ENCODE results near the gene TMEM267.
A peak's percentile ranks its signal among the peaks of the same experiment; 100 is the strongest.

TMEM267 gene

DNA sequence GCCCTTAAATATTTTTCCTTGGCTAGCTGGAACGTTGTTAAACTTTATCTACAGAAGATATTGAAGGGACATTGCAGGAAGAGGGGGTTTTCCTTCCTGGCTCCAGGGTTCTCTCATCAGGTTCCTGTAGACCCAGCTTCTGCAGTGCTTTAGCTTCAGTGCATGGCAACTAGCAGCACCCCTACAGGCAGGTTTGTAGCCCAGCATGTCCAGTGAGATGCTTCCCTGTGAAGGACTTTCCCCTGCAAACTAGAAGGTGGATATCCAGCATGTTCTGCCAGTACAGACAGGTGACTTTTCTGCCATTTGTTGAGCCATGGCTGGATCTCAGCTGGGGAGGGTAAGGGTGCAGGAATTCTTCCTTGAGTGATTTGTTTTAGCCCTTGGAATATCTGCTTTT lies 81.8 kb downstream of the TMEM267 start:
- no peak for DNase-seq

DNA sequence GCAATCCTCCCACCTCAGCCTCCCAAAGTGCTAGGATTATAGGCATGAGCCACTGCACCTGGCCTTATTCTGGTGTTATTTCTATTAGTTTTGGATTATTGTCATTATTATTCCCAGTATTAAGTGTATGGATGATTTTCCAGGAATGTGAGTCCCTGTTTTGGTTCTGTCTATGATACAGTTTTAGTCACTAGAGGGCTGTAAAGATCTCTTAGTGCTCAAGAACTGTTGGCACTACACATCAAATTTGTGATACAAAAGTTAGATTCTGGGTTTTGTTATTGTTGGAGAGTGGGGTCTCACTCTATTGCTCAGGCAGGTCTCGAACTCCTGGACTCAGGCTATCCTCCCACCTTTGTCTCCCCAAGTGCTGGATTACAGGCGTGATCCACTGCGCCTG lies 83.6 kb downstream of the TMEM267 start:
- peak; percentile 10 for DNase-seq

DNA sequence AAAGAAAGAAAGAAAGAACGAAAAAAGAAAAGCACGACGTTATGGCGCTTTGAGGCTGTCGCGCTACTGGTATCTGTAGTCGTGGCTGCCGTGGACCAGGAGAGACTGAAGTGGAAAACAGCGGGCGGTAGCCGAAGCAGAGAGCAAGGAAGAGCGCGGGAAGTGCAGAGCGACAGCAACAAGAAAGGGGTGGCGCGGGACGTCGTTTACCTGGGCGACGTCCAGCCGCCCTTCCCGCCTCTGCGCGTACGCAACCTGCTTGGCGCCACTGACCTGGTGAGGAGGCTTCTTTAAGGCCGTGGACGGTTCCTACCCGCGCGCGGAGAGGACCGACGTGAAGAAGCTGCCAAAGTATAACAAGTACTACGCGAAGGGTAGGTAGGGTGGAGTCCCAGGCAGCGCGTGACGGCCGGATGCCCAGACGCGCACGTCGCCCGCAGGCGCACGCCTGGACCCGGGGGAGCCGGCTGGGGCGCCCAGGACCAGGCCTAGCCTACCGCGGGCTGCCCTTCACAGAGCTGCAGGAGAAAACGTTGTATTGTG lies 86.8 kb downstream of the TMEM267 start:
- DNase-seq, result no peak
